Thyroid gland (tissue), 4 donors: Measurements from ENCODE around the gene ZNF394.

Experiments used
- CTCF ChIP-seq, 6 experiments: fragments of 200-600 bp in 3 of 6; fragments of 450-650 bp in 3 of 6; sonication (generic) in 3 of 6; IDR thresholded peaks; one replicate each; pipeline ENCODE4 v1.5.1; 2016 to 2019; ENCODE audit warnings: antibody characterized with exemption in 6 of 6, mild to moderate bottlenecking in 2 of 6, inconsistent platforms in 1 of 6, moderate library complexity in 1 of 6
- POLR2A ChIP-seq, 2 donors: fragments of 450-650 bp; IDR thresholded peaks; one replicate each; pipeline ENCODE4 v1.6.1; 2017; ENCODE audit warnings: antibody characterized with exemption in 2 of 2, mild to moderate bottlenecking in 2 of 2, moderate library complexity in 1 of 2

DNA sequence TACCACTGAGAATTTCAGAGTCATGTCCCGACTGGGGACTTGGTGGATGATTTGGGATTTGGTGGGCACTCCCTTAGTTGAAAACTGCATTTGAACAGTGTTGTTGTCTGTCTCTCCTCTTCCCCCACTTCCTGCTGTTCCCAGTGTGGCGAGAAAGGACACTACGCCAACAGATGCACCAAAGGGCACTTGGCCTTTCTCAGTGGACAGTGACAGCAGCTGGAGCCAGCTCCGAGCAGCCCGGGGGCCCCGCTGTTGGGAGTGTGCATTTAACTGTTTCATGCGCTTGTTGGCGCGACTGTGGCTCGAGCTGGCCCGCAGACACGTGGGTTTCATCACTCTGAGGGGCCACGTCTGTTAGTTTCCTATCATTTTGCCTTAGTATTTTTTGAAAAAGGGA, 43.8 kb downstream of the ZNF394 start:
- TF ChIP-seq POLR2A (IDR thresholded peaks at IDR 0.05) (no peak), CTCF (IDR thresholded peaks at IDR 0.05) (no peak)
